H1 (cell line): ENCODE measurements around the gene C1QTNF4. TPM values are rescaled to one million over a fixed set of nuclear protein-coding genes. Genes with fewer than 3 reads are reported as not detected.

ENCODE experiments used
- CTCF ChIA-PET: fragments of 300-600 bp; sonication (Branson Sonifier 250); formaldehyde crosslinking; loops from one replicate; lab custom pipeline; 2021; ENCODE audit not compliant: partially characterized antibody; lab: Charles Lee
- POLR2A ChIA-PET: fragments of 300-600 bp; sonication (Branson Sonifier 250); formaldehyde crosslinking; loops from one replicate; lab custom pipeline; 2021; ENCODE audit warnings: inconsistent platforms; ENCODE audit not compliant: partially characterized antibody; lab: Charles Lee
- DNase-seq, 2 experiments: peaks; one replicate each; pipeline versions ENCODE4 v3.0.0 to v3.0.0-alpha.2; 2010 to 2022; ENCODE audit warnings: low spot score in 2 of 2, low read depth in 1 of 2, mixed read lengths in 1 of 2
- FAIRE-seq: peaks from 2 replicates; lab custom pipeline; 2011; peaks lifted over from hg19 to GRCh38; lab: Jason Lieb, UNC
- H2AFZ ChIP-seq: 2 replicates; pipeline ENCODE4 v1.8.1; 2012; ENCODE audit warnings: low read length, inconsistent platforms
- H2AK5ac ChIP-seq: 2 replicates; pipeline ENCODE4 v1.6.1; 2013; ENCODE audit warnings: low read depth, low read length
- H2BK120ac ChIP-seq: replicated peaks from 2 replicates; pipeline ENCODE3; 2013; ENCODE audit warnings: low read depth, low read length, inconsistent platforms
- H2BK12ac ChIP-seq: 2 replicates; pipeline ENCODE4 v1.6.1; 2013; ENCODE audit warnings: low read depth, low read length
- H2BK15ac ChIP-seq: 2 replicates; pipeline ENCODE4 v1.6.1; 2013; ENCODE audit warnings: low read length
- H2BK20ac ChIP-seq: 2 replicates; pipeline ENCODE4 v1.6.1; 2013; ENCODE audit warnings: low read length
- H2BK5ac ChIP-seq: 2 replicates; pipeline ENCODE4 v1.6.1; 2013; ENCODE audit warnings: low read depth, low read length
- H3K14ac ChIP-seq: 2 replicates; pipeline ENCODE4 v1.6.1; 2013; ENCODE audit warnings: inconsistent platforms; ENCODE audit not compliant: insufficient read length
- H3K18ac ChIP-seq: 2 replicates; pipeline ENCODE4 v1.6.1; 2013; ENCODE audit warnings: low read length; ENCODE audit errors: extremely low read depth
- H3K23ac ChIP-seq: 2 replicates; pipeline ENCODE4 v1.6.1; 2013; ENCODE audit warnings: inconsistent platforms; ENCODE audit not compliant: insufficient read length
- H3K23me2 ChIP-seq: 2 replicates; pipeline ENCODE4 v1.6.1; 2013; ENCODE audit warnings: low read depth, low read length
- H3K27ac ChIP-seq: 2 replicates; pipeline ENCODE4 v1.6.1; 2011; ENCODE audit warnings: low read depth, low read length, inconsistent platforms
- H3K27me3 ChIP-seq, 4 experiments: replicated peaks in 1 of 4; 1 replicate in 1 of 4; 2 replicates in 3 of 4; pipeline versions ENCODE4 v1.6.1 to v1.8.1; 2011 to 2013; ENCODE audit warnings: low read length in 3 of 4, mild to moderate bottlenecking in 3 of 4, inconsistent platforms in 2 of 4, mixed read lengths in 2 of 4, moderate library complexity in 1 of 4; ENCODE audit not compliant: control insufficient read depth in 3 of 4, insufficient read depth in 3 of 4; ENCODE audit errors: extremely low read depth in 1 of 4
- H3K36me3 ChIP-seq, 4 experiments: 2 replicates each; pipeline versions ENCODE4 v1.6.1 to v1.8.1; 2011 to 2013; ENCODE audit warnings: mild to moderate bottlenecking in 4 of 4, low read length in 3 of 4, moderate library complexity in 2 of 4, control low read depth in 1 of 4, inconsistent platforms in 1 of 4; ENCODE audit not compliant: insufficient read depth in 4 of 4, control insufficient read depth in 2 of 4
- H3K4ac ChIP-seq: replicated peaks from 2 replicates; pipeline ENCODE3; 2013; ENCODE audit warnings: low read length, low read depth, mixed read lengths, inconsistent platforms; ENCODE audit not compliant: insufficient read length
- H3K4me1 ChIP-seq, 4 experiments: replicated peaks in 1 of 4; 1 replicate in 1 of 4; 2 replicates in 3 of 4; pipeline versions ENCODE4 v1.6.1 to v1.8.1; 2011 to 2013; ENCODE audit warnings: low read length in 3 of 4, inconsistent platforms in 2 of 4, mixed read lengths in 1 of 4; ENCODE audit not compliant: insufficient read depth in 4 of 4, control insufficient read depth in 3 of 4
- H3K4me2 ChIP-seq, 2 experiments: 2 replicates each; pipeline versions ENCODE4 v1.6.1 to v1.8.1; 2011 to 2013; ENCODE audit warnings: low read depth in 2 of 2, low read length in 2 of 2, control low read depth in 1 of 2, inconsistent platforms in 1 of 2, mild to moderate bottlenecking in 1 of 2; ENCODE audit not compliant: insufficient read depth in 1 of 2
- H3K4me3 ChIP-seq, 4 experiments: fragments of 200-600, 300-600 bp in 1 of 4; sonication (generic), shearing (Covaris generic), sonication (Bioruptor Twin) in 1 of 4; 2 replicates each; pipeline versions ENCODE4 v1.5.1 to v1.8.1; 2011 to 2016; ENCODE audit warnings: low read length in 4 of 4, low read depth in 3 of 4, control low read depth in 2 of 4, inconsistent platforms in 2 of 4, mild to moderate bottlenecking in 2 of 4, mixed read lengths in 1 of 4, moderate library complexity in 1 of 4; ENCODE audit not compliant: insufficient read depth in 2 of 4; ENCODE audit errors: extremely low read depth in 1 of 4
- H3K56ac ChIP-seq: replicated peaks from 2 replicates; pipeline ENCODE3; 2013; ENCODE audit warnings: low read depth, mild to moderate bottlenecking, mixed read lengths, low read length, inconsistent platforms; ENCODE audit not compliant: insufficient read length
- H3K79me1 ChIP-seq: 2 replicates; pipeline ENCODE4 v1.6.1; 2013; ENCODE audit warnings: low read depth, low read length, control low read depth
- H3K79me2 ChIP-seq, 2 experiments: 2 replicates each; pipeline versions ENCODE4 v1.6.1 to v1.8.1; 2012 to 2013; ENCODE audit warnings: low read length in 2 of 2, mild to moderate bottlenecking in 2 of 2, inconsistent platforms in 1 of 2; ENCODE audit not compliant: insufficient read depth in 2 of 2, control insufficient read depth in 1 of 2
- H3K9ac ChIP-seq, 4 experiments: replicated peaks in 1 of 4; 1 replicate in 1 of 4; 2 replicates in 3 of 4; pipeline versions ENCODE4 v1.6.1 to v1.8.1; 2011 to 2013; ENCODE audit warnings: low read depth in 3 of 4, low read length in 3 of 4, control low read depth in 2 of 4, mild to moderate bottlenecking in 2 of 4, moderate library complexity in 2 of 4, inconsistent platforms in 1 of 4; ENCODE audit errors: extremely low read depth in 1 of 4
- H3K9me3 ChIP-seq, 2 experiments: 2 replicates each; pipeline versions ENCODE4 v1.6.1 to v1.8.1; 2012 to 2013; ENCODE audit warnings: mild to moderate bottlenecking in 2 of 2, moderate library complexity in 2 of 2, control low read depth in 1 of 2, inconsistent platforms in 1 of 2, low read depth in 1 of 2, low read length in 1 of 2, mixed read lengths in 1 of 2; ENCODE audit not compliant: insufficient read depth in 2 of 2
- H4K20me1 ChIP-seq, 2 experiments: replicated peaks in 1 of 2; 2 replicates each; pipeline versions ENCODE3 to v1.8.1; 2011 to 2013; ENCODE audit warnings: inconsistent platforms in 2 of 2, low read length in 2 of 2, mild to moderate bottlenecking in 1 of 2; ENCODE audit not compliant: insufficient read depth in 2 of 2, control insufficient read depth in 1 of 2
- H4K5ac ChIP-seq: 2 replicates; pipeline ENCODE4 v1.6.1; 2013; ENCODE audit warnings: low read length, low read depth, mixed read lengths, inconsistent platforms; ENCODE audit not compliant: insufficient read length
- H4K8ac ChIP-seq: 2 replicates; pipeline ENCODE4 v1.8.0; 2013; ENCODE audit warnings: mild to moderate bottlenecking, moderate library complexity, low read length, inconsistent platforms; ENCODE audit not compliant: insufficient read depth; ENCODE audit errors: extremely low read depth
- H4K91ac ChIP-seq: replicated peaks from 2 replicates; pipeline ENCODE3; 2013; ENCODE audit warnings: low read length, mixed read lengths, inconsistent platforms; ENCODE audit not compliant: insufficient read length
- TCF12 ChIP-seq: IDR thresholded peaks from 2 replicates; pipeline ENCODE4 v1.6.1; 2011; ENCODE audit warnings: low read depth, mild to moderate bottlenecking, low read length
- whole genome bisulfite sequencing, 2 experiments: shearing (Covaris generic) in 1 of 2; methylation state at CpG; one replicate each; pipeline versions ENCODE4 v1.1.6 to v1.1.7; 2013 to 2015; ENCODE audit warnings: low lambda C conversion rate in 2 of 2, mixed read lengths in 2 of 2, inconsistent platforms in 1 of 2, low coverage in 1 of 2, missing lambda C conversion rate in 1 of 2; ENCODE audit not compliant: insufficient replicate concordance in 2 of 2, insufficient coverage in 1 of 2, insufficient read length in 1 of 2; ENCODE audit errors: extremely low coverage in 1 of 2, missing lambda C conversion rate in 1 of 2; 5-methylcytosine and 5-hydroxymethylcytosine counted together
- polyA plus RNA-seq, 7 experiments: library from polyadenylated mRNA; depleted of rRNA in 3 of 7; stranded (reverse) in 5 of 7; unstranded in 2 of 7; fragments of >200 nt in 5 of 7; fragments of 200-250 nt in 2 of 7; gene quantifications; 1 replicate in 5 of 7; 2 replicates in 1 of 7; 4 replicates in 1 of 7; pipeline versions ENCODE4 v1.2.1 to v1.2.3, GENCODE V29; 2011 to 2013; ENCODE audit warnings: missing spikeins in 2 of 7, mixed read lengths in 2 of 7
- total RNA-seq: library from RNA; stranded (reverse); fragmentation: NEBNext Ultra II Directional; extraction: Animal tissue kit (Norgen Biotek cat#: 25700); gene quantifications from 2 replicates; pipeline ENCODE4 v1.2.1, GENCODE V29; 2021

C1QTNF4 gene
- total and polyA plus RNA-seq, 2 of the 8 experiments (the other 6 are each of a cell fraction or from before 2014, with no cell fraction given): 3.9 to 6.0 TPM

DNA sequence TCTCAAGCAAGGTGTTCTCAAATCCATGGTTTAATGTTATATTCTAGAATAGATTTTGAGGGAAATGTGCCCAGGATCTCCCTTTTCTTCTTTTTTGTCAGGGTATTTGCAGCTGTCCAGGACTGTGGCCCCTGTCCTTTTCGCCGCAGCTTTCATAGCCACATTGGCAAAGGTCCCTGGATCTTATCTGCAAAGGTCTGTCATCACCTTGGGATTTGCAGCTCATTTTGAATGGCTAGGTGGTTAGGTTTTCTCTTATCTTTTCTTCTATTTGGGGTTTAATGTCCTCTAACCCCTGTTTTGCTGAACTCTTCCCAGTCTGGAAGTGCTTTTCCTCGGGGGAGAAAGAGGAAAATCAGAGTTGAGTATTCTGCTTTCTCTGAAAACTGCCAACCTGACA lies 11.7 kb upstream of the C1QTNF4 start:
- H2BK120ac ChIP-seq: no peak overlapping the region
- H3K4me3 ChIP-seq: no peak overlapping the region
- no peak overlapping the region for H2BK5ac ChIP-seq
- no peak overlapping the region for H2BK20ac ChIP-seq
- CTCF ChIA-PET: interaction anchor here (0.9 to 3.7 kb wide), 3 partner anchors 10 to 21 kb away, joined by 3 to 17 read pairs (median 6); no protein-coding TSS in a partner anchor
- no peaks in the 10 kb centered on the region for H3K23me2 ChIP-seq
- no peak overlapping the region for H3K23ac ChIP-seq
- H3K4me2 ChIP-seq: no peak overlapping the region
- no peak overlapping the region for H2AK5ac ChIP-seq
- no peaks in the 10 kb centered on the region for H3K9me3 ChIP-seq
- no peaks in the 10 kb centered on the region for H3K36me3 ChIP-seq
- H3K18ac ChIP-seq: no peak overlapping the region
- no peaks in the 10 kb centered on the region for H3K79me1 ChIP-seq
- no peak for TF ChIP-seq TCF12
- H3K9ac ChIP-seq: no peak overlapping the region
- no peaks in the 10 kb centered on the region; a peak in 1 of 7 replicates for H3K4me1 ChIP-seq
- H4K91ac ChIP-seq: no peak overlapping the region
- POLR2A ChIA-PET: interaction anchor here (1.2 to 2.9 kb wide), 4 partner anchors 9 to 22 kb away, joined by 3 to 14 read pairs (median 4); partner anchors contain the start of gene C1QTNF4
- FAIRE-seq (no peak), DNase-seq (no peak)
- no peak overlapping the region for H4K8ac ChIP-seq
- no peak overlapping the region for H2BK12ac ChIP-seq
- H2BK15ac ChIP-seq: no peak overlapping the region
- no peak overlapping the region for H3K14ac ChIP-seq
- no peaks in the 10 kb centered on the region for H3K27me3 ChIP-seq
- no peak overlapping the region for H3K27ac ChIP-seq
- no peaks in the 10 kb centered on the region for H3K79me2 ChIP-seq
- 96% methylated on average over 3 of the region's 3 CpGs; no CpG with 5 or more reads in 1 of the 2 experiments for WGBS, 2 experiments
- no peak overlapping the region for H2AFZ ChIP-seq
- H4K5ac ChIP-seq: no peak overlapping the region
- no peak overlapping the region for H3K56ac ChIP-seq
- no peaks in the 10 kb centered on the region for H4K20me1 ChIP-seq
- H3K4ac ChIP-seq: no peak overlapping the region
